Heart right ventricle (tissue), 16 donors: ENCODE data around the gene RAC3. TPM values are rescaled to one million over a fixed set of nuclear protein-coding genes. Genes with fewer than 3 reads are reported as not detected.

Experiments
- ATAC-seq, 8 donors: fragments of 200-7000 bp; cut with Tn5 transposase; one replicate each; pipeline ENCODE4 v1.9.1; 2020; ENCODE audit warnings: mild to moderate bottlenecking in 8 of 8, moderate library complexity in 8 of 8, moderate number of reproducible peaks in 1 of 8
- DNase-seq, 2 donors: peaks; one replicate each; pipeline ENCODE4 v3.0.0-alpha.2; 2020
- H3K27ac ChIP-seq, 10 donors: fragments of 200-600 bp; sonication (generic) in 2 of 10; one replicate each; pipeline versions ENCODE4 v1.5.0 to v1.8.0; 2020 to 2022; ENCODE audit warnings: mild to moderate bottlenecking in 3 of 10
- H3K27me3 ChIP-seq, 7 donors: fragments of 200-600 bp; one replicate each; pipeline ENCODE4 v1.8.0; 2021 to 2022; ENCODE audit warnings: mild to moderate bottlenecking in 2 of 7
- H3K36me3 ChIP-seq, 9 donors: fragments of 200-600 bp; sonication (generic) in 1 of 9; one replicate each; pipeline versions ENCODE4 v1.5.0 to v1.8.0; 2020 to 2022; ENCODE audit warnings: mild to moderate bottlenecking in 2 of 9
- H3K4me1 ChIP-seq, 9 donors: fragments of 200-600 bp; sonication (generic) in 1 of 9; one replicate each; pipeline versions ENCODE4 v1.5.0 to v1.8.0; 2020 to 2022; ENCODE audit warnings: mild to moderate bottlenecking in 4 of 9
- H3K4me3 ChIP-seq, 10 donors: fragments of 200-600 bp; sonication (generic) in 2 of 10; one replicate each; pipeline versions ENCODE4 v1.5.0 to v1.8.0; 2020 to 2022; ENCODE audit warnings: mild to moderate bottlenecking in 7 of 10, moderate library complexity in 2 of 10
- H3K9me3 ChIP-seq, 11 donors: fragments of 200-600 bp in 10 of 11; sonication (generic) in 2 of 11; one replicate each; pipeline versions ENCODE4 v1.5.0 to v1.8.0; 2013 to 2022; ENCODE audit warnings: mild to moderate bottlenecking in 2 of 11, control low read depth in 1 of 11, moderate library complexity in 1 of 11
- CTCF ChIP-seq, 9 donors: fragments of 200-600 bp; sonication (generic) in 2 of 9; IDR thresholded peaks; one replicate each; pipeline versions ENCODE4 v1.5.0 to v1.8.0; 2021 to 2022; ENCODE audit warnings: antibody characterized with exemption in 9 of 9, mild to moderate bottlenecking in 5 of 9, moderate library complexity in 1 of 9
- WGBS, 2 donors: extraction: QIAGEN DNeasy Blood & Tissue Kit; methylation state at CpG; one replicate each; pipeline ENCODE4 v1.1.7; 2013; ENCODE audit warnings: inconsistent platforms in 1 of 2; 5-methylcytosine and 5-hydroxymethylcytosine counted together
- intact Hi-C, 10 donors: fragments of 100-400 bp; cut with DNase I; formaldehyde crosslinking; loops; one replicate each; pipeline versions ENCODE4 v1.11.1 to v1.14.2; 2022
- polyA plus RNA-seq, 2 donors: library from polyadenylated mRNA; stranded (reverse); fragments of 200-250 nt; gene quantifications; one replicate each; pipeline ENCODE4 v1.2.3, GENCODE V29; 2013
- total RNA-seq, 10 donors: library from RNA; stranded (reverse); fragmentation: NEBNext Ultra II Directional in 3 of 10; extraction: Animal tissue kit (Norgen Biotek cat#: 25700) in 3 of 10; gene quantifications; one replicate each; pipeline versions ENCODE4 v1.2.1 to v1.2.4, GENCODE V29; 2021 to 2023
- donor health status: Arrhythmogenic right ventricular cardiomyopathy.
- donor health status: ischemic (EF 13 %, LVEDD 7.1; RV severe dilation, severe dysfunction).
- donor health status: healthy with polysubstance abuse.
- donor health status: DM: no; HTN: yes; CAD: no.
- donor health status: DM: no; HTN: no; CAD: no.
- donor health status: ischemic (EF 25% LVEDD 6.9; RV normal size, moderate dysfunction).
- donor health status: ischemic (EF 25% LVEDD 5.7; RV mildly dilated, moderate dysfunction).
- donor health status: healthy.
- donor health status: DM: yes; HTN: yes; CAD: no.
- donor health status: Ischemic cardiomyopathy.
- donor health status: ischemic (EF 35%, LVEDD 5.7; RV mildly dilated, moderate dysfunction).
- donor health status: nonischemic (EF 11% LVEDD 7.7; RV severe dilation, severe dysfunction).
- donor health status: DM: yes; HTN: yes; CAD: no.
- donor health status: PGD.
- donor health status: ischemic (EF 29% LVEDD 5.4; RV normal size, mild dysfunction).
- donor health status: nonischemic (EF 23%, LVEDD 6.1; RV moderate dilation, normal function).

The RAC3 gene
- total and polyA plus RNA-seq, 12 donors: 0.82 to 3.3 (median 1.1) TPM

- no peak for DNase-seq
- Histone ChIP-seq H3K27me3 (no peaks in the 10 kb centered on the region), H3K27ac (no peak overlapping the region), H3K4me3 (no peak overlapping the region), H3K36me3 (peaks cover 0 to 9% (median 0%) of the 10 kb centered on the region in 9 donors), H3K4me1 (peaks cover 4 to 22% (median 18%) of the 10 kb centered on the region in 9 donors), H3K9me3 (no peaks in the 10 kb centered on the region)
- 83 to 89% methylated on average over 8 of the region's 8 CpGs for WGBS, 2 donors
- no peak for TF ChIP-seq CTCF (IDR thresholded peaks at IDR 0.05)
- intact Hi-C loops: loop anchor here in 4 of 10 donors (5.0 to 10.0 kb wide), 3 partner anchors 58 to 285 kb away; partner anchors contain the start of gene FASN (in 2 of the 4)
- no peak for ATAC-seq
These were observed 8.3 kb downstream of the RAC3 start for GRCh38 chr17:82039695-82040299.

- Histone ChIP-seq H3K4me3 (no peak overlapping the region), H3K36me3 (no peaks in the 10 kb centered on the region), H3K27me3 (no peaks in the 10 kb centered on the region), H3K4me1 (peaks cover 4 to 17% (median 13%) of the 10 kb centered on the region in 9 donors), H3K27ac (no peak overlapping the region), H3K9me3 (no peaks in the 10 kb centered on the region)
- intact Hi-C loops: loop anchor here in 1 of 10 donors (10.0 kb wide), 1 partner anchor 64 kb away; no protein-coding TSS in a partner anchor
- WGBS, 2 donors: 86 to 88% methylated on average over 17 of the region's 17 CpGs
- no peak for ATAC-seq
- no peak for TF ChIP-seq CTCF (IDR thresholded peaks at IDR 0.05)
- no peak for DNase-seq
These were observed 9.8 kb downstream of the RAC3 start for GRCh38 chr17:82041144-82041814.

- ATAC-seq (no peak), DNase-seq (no peak)
- no peak for TF ChIP-seq CTCF (IDR thresholded peaks at IDR 0.05)
- Histone ChIP-seq H3K36me3 (peaks cover 0 to 11% (median 0%) of the 10 kb centered on the region in 9 donors), H3K27ac (no peak overlapping the region), H3K4me3 (no peak overlapping the region), H3K9me3 (no peaks in the 10 kb centered on the region), H3K4me1 (peaks cover 0 to 7% (median 5%) of the 10 kb centered on the region in 9 donors), H3K27me3 (no peaks in the 10 kb centered on the region)
- 88 to 89% methylated on average over 9 of the region's 9 CpGs for WGBS, 2 donors
- intact Hi-C loops: loop anchor here in 1 of 10 donors (10.0 kb wide), 1 partner anchor 62 kb away; no protein-coding TSS in a partner anchor
These were observed 11.2 kb downstream of the RAC3 start for GRCh38 chr17:82042649-82043048.

- ATAC-seq: no peak
- no peak overlapping the region for H3K4me3 ChIP-seq
- DNase-seq: no peak
- H3K27me3 ChIP-seq: no peaks in the 10 kb centered on the region
- intact Hi-C loops: loop anchor here in 1 of 10 donors (10.0 kb wide), 1 partner anchor 61 kb away; no protein-coding TSS in a partner anchor
- TF ChIP-seq CTCF (IDR thresholded peaks at IDR 0.05): no peak
- H3K9me3 ChIP-seq: no peaks in the 10 kb centered on the region
- H3K4me1 ChIP-seq: no peaks in the 10 kb centered on the region
- H3K36me3 ChIP-seq: peaks cover 0 to 19% (median 0%) of the 10 kb centered on the region in 9 donors
- WGBS, 2 donors: 52 to 63% methylated on average over 16 of the region's 16 CpGs
- H3K27ac ChIP-seq: no peak overlapping the region
These were observed 12.0 kb downstream of the RAC3 start for GRCh38 chr17:82043507-82043906.
